C1 segment of cervical spinal cord (tissue), 14 donors: ENCODE results near the gene ITPRIPL2.

Experiments used
- DNase-seq, 14 donors: peaks; one replicate each; lab custom pipeline; 2025; lab: John Stamatoyannopoulos, UW

Gene ITPRIPL2

DNA sequence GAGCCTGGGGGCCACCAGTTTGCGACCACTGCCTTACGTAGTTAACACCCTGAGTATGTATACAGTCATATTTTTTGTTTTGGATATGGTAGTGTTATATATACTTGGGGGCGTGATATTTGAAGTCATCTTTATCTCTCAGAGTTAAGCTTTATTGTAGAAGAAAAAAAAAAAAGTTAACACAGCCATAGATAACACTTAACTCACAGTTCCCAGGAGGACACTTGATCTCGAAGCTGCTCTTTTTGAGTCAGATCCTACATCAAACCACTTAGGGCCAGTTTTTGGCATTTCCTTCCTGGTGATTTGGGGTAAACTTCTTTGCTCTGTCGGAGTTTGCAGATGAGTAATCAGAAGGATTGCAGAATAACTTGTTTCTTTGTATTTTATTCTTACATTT lies 5.8 kb downstream of the ITPRIPL2 start:
- DNase-seq: no peak

DNA sequence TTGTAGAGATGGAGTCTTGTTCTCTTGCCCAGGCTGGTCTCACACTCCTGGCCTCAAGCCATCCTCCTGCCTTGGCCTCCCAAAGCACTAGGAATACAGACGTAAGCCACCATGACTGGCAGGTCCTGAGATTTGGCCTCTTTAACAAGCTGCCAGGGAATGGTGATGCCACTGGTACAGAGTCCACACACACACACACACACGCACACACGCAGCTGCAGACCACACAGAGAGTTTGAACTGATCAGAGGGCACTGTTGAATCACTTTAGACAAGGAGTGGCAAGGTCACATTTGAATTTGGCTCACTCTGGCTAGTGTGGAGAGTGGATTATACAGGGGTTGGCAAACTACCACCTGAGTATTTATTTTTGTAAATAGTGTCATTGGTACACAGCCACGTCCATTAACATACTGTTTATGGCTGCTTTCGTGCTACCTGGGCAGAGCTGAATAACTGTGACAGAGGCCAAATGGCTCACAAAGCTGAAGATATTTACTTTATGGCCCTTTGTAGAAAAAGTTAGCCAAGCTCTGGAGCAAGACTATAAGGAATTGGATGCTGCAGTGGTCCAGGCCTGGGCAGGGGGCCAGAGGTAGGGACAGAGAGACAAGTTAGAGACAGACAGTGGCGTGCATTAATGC lies 9.9 kb downstream of the ITPRIPL2 start:
- no peak for DNase-seq

DNA sequence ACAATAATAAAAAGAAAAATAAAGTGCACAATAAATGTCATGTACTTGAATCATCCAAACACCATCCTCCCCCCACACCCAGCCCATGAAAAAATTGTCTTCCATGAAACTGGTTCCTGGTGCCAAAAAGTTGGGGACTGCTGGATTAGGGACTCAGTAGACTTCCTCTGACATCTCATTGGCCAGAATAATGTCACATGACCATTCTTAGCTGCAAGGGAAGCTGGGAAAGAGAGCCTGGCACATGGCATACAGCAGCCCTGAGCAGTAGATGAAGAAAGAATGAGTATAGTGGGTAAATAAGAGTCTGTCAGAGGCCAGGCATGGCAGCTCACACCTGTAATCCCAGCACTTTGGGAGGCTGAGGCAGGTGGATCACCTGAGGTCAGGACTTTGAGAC lies 12.5 kb downstream of the ITPRIPL2 start:
- no peak for DNase-seq

DNA sequence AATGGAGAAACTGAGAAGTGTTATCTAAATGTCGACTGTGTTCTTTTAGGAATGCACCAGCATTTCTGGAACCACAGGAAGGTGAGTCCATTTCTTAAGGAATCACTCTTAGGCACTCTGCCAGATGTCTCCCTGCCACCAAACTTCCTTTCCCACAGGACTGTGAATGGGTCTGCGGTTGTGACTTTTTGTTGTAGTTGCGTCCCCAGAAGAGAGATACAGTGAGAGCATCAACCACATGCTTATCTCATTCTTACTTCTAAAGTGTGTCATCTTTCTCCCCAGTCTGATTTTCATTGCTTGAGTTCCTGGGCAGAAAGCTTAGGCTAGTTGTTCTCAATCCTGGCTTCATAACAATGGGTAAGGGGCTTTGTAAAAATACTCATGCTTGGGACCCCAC lies 13.4 kb downstream of the ITPRIPL2 start:
- DNase-seq: no peak

DNA sequence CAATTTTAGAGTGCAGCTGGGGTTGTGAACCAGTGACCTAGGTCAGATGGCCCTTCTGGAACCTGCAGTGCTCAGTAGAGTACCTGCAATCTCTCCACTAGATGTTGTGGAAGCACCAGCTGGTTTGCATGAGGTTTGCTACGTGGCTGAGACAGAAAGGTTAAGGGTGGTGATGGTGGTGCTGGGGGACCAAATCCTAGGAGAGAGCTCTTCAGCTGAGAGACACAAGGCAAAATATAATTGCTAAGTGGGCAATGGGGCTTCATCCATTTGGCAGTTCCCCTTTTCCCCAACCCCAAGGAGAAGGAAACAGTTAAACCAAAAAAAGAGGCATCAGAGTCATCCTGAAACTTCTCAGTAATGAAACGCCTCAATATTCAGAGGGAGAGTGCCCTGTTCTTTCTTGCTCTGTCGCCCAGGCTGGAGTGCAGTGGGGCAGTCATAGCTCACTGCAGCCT lies 13.9 kb downstream of the ITPRIPL2 start:
- peak in 1 of 14 donors; percentile 5 for DNase-seq

DNA sequence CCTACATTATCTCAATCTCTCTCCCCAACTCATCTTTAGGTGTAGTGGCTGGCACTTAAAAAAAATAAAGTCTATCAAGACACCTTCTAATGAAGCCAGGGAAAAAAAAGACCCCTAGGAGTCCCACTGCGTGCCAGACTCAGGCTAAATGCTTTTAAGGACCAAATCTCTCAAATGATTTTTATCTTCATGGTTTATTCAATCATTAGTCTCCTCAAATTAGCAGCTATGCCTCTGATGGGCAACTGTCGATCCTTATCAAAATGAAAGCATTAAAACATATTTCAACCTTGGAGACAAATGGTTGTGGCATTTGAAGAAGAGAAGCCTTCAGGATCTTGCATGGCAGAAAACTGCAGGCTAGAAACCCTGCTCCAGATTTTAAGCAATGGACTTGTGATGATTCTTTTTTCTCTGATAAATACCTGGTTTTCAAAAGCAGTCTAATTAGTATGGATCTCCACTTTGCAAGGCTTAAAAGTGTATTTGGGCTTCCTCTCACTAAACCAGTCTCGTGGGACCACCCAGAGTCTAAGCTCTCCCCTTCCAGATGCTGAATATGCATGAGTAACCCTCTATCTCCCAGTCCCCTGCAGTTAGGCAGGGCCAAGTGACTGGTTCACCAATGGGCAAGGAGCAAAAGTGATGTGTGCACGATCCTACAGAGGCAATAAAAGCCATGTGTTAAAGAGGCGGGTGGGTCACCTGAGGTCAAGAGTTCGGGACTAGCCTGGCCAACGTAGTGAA lies 14.9 kb downstream of the ITPRIPL2 start:
- no peak for DNase-seq

DNA sequence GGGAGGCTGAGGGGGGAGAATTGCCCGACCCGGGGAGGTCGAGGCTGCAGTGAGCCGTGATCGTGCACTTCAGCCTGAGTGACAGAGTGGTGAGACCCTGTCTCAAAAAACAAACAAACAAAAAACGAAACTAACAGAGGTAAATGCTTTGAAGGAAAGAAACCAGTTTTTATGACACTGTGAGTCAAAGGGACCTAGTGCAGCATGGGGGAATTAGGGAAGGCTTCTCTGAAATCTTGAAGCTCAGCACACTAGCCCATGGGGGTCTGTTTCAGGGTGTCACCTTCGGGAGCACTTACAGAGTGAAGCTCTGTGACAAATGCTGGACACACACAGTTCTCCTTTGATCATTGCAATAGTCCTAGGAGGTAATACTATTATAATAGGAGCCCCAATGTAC lies 16.6 kb downstream of the ITPRIPL2 start:
- no peak for DNase-seq

DNA sequence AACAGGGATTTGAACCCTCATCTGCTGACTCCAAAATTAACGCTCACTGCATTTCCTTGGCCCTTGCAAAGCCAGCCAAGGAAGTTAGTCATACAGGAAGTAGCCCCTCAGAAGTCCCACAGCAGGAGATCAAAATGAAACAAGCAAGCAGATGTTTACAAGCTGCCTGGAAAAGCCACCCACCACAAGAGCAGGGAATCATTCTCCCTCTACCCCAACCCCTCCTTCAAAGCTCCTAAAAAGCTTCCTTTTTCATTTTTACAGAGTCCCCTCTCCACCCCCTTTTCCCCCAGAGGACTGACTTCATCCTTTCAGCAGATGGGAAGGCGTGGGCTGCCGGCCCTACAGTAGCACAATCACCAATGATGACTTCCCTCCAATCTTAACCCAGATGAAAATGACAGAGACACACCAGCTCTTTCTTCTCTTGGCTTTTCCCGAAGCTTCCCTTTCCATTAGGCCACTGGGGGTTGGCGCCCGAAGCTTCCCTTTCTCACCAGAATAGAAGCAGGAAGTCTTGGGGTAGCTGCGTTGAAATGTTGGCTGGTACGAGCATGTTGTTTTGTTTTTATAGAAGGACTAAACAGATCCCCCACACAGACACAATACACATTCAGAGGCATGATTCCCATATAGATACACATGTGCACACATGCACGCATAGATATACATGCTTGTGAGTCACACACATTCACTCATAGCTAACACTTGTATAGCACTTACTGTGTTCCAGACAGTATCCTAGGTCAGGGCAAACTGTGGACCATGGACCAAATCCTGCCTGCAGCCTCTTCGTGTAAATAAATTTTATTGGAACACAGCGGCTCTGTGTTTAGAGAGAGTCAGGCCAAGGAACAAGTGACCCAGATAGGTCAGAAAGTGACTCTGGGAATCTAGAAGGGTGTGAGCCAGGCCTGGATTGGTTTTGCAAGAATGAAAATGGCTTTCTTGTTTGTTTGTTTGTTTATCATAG lies 17.4 kb downstream of the ITPRIPL2 start:
- DNase-seq: peak in 8 of 14 donors; percentile 9 to 55 (median 32)

DNA sequence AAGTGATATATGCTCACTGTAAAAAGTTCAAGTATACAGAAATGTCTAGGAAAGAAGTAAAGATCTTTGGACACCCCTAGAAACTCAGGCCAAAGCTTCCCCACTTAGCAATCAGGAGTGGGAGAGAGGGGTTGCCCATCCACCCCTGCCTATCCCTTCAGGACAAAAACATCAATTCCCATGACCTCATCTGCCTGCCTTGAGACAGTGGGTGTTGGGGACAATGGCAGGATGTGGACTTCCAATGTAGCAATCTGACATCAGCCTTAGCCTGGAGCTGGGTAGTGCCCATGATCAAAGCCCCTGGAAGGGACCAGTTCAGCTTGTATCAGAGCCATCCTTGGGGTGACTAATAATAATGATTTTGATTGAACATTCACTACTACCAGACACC lies 18.1 kb downstream of the ITPRIPL2 start:
- DNase-seq: no peak

DNA sequence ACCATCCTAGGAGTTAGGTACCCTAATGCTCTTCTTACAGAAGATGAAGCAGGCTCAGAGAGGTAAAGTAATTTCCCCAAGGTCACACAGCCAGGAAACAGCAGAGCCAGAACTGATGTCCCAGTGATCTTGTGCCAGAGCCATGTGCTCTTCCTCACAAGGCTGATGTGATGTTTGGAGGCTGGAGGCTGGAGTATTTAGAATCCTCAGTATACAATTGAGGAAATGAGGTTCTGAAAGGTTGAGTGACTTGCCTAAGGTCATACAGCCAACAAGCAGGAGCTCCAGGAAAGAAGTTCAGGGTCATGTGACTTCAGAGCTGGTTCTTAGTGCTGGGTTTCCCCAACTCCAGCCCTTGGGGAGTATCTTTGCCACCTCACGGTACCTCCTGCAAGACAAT lies 18.5 kb downstream of the ITPRIPL2 start:
- DNase-seq: no peak

DNA sequence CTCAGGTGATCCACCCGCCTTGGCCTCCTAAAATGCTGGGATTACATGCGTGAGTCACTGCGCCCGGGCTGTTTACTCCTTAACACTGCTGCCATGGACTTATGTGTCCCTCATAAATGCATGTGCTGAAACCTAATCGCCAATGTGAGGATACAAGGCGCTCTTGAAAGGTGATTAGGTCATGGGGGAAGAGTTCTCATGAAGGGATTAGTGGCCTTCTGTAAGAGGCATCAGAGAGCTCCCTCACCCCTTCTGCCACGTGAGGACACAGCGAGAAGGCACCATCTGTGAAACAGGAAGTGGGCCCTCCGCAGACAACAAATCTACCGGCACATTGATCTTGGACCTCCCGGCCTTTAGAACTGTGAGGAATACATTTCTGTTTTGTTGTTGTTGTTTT lies 19.1 kb downstream of the ITPRIPL2 start:
- no peak for DNase-seq

DNA sequence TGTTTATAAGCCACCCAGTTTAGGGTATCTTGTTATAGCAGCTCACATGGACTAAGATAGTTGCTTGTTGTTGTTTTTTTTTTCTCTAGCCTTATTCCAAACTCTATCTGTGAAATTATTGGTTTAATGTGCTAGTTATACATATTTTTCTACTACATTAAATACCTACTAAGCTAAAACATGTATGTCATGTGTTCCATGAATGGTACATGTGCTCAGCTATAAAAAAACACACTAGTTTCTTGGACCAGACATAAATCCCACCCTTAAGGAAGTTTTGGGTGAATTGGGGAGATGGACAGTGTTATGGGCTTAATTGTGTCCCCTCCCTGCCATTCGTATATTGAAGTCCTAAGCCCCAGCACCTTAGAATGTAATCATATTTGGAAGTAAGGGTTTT lies 19.8 kb downstream of the ITPRIPL2 start:
- no peak for DNase-seq

DNA sequence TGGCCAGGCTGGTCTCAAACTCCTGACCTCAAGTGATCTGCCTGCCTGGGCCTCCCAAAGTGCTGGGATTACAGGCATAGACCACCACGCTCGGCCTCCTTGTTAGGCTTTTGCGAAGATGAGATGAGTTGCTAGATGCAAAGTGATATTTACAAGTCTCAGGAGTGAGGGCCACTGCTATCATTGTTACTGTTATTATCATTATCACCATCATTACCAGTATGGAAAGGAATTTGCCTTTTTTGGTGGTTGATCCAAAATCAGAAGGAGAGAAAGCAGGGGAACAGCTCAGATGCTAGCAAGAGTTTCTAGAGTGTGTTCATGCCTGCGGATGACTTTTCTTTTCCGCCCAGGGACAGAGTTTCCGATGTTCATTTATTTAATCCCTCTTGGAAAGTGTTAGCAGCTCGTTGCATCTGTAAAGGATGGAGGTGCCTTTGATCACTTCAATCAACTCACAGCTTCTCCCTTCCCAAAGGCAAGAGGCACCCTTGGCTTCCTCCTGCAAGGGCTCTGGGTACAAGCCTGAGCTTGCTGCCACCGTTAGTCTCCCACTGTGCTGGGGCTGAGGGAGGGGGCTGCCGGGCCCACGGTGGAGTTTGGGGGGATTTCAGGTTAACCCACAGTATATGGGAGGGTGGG lies 21.6 kb downstream of the ITPRIPL2 start:
- DNase-seq: no peak

DNA sequence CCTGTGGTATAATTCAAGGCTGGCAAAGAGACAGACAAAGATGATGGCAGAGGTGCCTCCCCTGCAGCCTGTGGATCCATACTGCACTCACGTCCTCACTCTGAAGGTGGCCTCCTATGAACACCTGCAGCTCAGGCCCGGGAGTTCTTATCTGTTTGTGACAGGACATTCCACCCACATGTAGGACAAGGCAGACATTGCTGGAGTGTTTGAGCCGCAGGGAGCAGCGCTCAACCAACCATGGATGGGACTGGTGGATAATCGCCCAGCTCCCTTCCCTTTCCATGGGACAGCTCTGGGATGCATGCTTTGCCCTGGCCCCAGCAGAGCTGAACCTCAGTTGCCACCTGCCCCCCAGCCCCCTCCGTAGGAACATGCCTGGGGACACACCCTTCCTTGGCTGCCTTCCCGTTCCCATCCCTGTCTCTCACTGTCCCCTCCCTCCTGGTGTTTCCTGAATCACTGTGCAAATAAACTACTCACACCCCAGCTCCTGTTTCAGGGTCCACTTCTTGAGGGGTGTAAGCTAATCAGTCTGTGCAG lies 22.2 kb downstream of the ITPRIPL2 start:
- no peak for DNase-seq

DNA sequence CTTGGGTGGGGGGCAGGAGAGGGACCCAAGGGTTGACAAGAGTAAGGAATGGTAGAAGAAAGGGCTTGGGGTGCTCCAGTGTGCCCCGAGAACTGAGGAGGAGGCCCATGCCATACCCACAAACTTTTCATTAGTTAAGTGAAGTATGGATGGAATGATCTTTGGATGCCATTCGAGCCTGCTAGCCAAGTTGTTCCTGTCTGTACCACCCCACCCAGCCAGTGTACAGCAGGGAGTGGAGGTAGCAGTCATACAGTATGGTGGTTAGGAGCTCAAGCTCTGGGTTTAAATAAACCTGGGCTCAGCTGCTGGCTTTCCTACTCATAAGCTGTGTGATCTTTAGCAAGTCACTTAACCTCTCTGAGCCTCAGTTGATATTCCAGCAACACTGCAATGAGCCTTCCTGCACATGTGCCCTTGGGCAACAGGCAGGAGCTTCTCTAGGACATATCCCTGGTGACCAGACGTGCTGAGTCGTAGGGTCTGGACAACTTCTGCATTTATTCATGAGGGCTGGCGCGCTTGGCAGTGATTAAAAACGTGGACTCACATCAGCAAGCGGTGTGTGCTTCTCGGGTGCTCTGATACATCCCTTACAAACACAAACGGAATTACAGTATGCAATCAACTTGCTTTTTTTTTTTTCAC lies 22.9 kb downstream of the ITPRIPL2 start:
- DNase-seq: peak in 2 of 14 donors; percentile 12 to 41

DNA sequence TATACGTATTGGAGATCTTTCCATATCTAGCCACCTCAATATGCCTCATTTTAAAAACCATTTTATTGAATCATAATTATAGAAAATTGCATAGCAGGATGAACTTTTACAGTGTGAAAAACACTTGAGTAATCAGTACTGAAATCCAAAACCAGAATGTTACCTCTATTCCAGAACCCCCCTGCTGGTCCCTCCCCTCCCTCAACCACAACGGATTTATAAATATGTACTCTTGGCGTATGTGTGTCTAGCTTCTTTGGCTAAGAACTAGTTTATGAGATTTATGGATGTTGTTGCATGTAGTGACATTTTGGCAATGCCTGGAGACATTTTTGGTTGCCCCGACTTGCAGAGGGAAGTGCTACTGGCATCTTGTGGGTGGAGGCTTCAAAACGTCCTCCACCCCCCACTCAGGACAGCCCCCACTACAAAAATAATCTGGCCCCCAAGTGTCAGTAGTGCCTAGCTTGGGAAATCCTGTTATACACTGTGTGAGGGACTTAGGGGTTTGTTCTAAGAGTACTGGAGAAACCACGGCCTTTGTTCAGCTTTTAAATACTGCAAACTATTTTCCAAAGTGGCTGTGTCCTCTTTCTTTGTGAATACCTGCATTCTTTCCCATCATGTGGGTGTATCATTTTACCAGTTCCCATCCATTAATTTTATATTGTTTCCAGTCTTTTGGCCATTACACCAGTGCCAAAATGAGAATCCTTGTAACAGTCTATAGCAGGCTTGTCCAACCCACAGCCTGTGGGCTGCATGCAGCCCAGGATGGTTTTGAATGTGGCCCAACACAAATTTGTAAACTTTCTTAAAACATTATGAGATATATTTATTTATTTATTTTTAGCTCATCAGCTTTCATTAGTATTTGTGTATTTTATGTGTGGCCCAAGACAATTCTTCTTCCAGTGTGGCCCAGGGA lies 23.7 kb downstream of the ITPRIPL2 start:
- peak in 1 of 14 donors; percentile 3 for DNase-seq

DNA sequence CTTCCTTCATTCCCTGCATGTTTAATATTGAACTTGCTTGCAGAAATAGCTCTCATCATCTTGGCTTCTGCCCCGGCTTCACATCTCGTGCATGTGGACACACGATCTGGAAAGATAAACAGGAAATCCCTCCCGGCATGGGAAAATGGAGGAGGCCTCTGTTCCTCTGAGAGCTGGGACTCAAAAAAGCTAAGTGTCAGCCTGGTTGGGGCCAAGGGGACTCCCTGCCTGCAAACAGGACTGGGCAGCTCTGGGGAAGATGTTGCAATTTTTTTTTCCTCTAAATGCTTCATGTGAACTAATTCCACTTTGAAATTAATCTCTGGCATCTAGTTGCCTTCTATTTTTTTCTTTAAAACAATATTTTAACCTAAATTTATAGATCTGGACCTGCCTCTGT lies 24.8 kb downstream of the ITPRIPL2 start:
- peak in 1 of 14 donors; percentile 7 for DNase-seq

DNA sequence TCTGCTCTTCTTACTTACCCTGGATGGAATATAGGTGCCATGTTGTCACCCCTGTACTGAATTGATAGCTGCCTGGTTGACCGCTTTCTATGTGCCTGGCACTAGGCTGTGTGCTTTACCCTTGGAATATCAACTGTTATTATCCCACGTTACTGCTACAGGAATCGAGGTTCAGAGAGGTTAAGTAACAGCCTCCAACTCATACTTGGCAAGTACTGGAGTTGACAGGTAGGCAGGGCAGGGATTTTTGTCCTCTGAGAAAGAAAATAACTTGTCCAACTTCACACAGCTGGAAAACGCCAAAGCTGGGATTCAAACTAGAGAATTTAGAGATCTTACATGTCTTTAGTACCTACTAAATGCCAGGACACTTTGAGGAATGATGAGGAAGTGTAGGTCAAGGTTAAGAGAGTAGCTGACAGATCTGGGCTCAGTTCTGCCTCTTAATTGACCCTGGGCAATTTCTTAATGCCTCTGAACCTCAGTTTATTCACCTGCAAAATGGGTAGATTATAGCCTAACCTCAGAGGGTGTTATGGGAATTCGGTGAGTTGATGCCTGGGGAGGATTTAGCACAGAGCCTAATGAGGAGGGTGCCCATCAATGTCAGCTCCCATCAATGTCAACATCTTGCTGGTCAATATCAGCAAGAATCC lies 25.8 kb downstream of the ITPRIPL2 start:
- no peak for DNase-seq

DNA sequence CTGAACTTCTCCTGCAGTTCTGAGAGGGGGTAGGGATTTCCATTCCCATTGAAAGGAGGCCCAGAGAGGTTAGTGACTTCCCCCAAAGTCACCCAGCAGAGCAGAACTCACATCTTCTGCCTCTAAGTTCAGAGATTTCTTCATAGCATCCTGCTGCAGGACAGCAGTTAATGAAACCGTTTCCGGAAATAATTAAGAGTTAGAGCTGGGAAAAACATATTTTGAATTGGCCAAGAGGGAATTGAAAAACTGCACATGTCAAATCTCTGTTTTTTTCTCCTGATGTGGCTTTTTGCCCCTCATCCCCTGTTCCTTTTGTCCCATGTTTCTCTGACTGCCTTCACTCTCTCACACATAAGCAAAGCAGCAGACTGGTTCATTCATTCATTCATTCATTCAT lies 26.6 kb downstream of the ITPRIPL2 start:
- no peak for DNase-seq
